Measurements from ENCODE around the gene CREBBP.

The CREBBP gene

GRCh38 chr16:3797904-3798811 is 82.4 kb downstream of the CREBBP start:
- DNase-seq (ENCODE audit: low read depth, low spot score): no peak

DNA sequence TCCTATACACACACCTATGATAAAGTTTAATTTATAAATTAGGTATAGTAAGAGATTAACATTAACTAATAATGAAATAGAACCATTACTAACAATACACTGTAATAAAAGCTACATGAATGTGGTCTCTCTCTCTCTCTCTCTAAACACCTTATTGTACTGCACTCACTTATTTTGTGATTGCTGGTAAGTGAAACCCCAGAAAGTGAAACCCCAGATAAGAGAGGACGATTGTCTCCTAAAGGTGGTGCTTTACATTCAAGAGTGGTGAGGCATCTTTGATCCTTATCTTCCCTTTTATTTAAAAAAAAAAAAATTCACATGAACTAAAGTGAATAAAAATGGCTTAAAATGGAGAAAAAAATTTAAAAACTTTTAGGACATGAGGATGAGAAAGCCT is 83.0 kb downstream of the CREBBP start:
- DNase-seq (ENCODE audit: low read depth, low spot score): no peak

- no peak for DNase-seq (ENCODE audit: low read depth, low spot score)
These were observed 87.3 kb downstream of the CREBBP start for GRCh38 chr16:3793161-3793576.

DNA sequence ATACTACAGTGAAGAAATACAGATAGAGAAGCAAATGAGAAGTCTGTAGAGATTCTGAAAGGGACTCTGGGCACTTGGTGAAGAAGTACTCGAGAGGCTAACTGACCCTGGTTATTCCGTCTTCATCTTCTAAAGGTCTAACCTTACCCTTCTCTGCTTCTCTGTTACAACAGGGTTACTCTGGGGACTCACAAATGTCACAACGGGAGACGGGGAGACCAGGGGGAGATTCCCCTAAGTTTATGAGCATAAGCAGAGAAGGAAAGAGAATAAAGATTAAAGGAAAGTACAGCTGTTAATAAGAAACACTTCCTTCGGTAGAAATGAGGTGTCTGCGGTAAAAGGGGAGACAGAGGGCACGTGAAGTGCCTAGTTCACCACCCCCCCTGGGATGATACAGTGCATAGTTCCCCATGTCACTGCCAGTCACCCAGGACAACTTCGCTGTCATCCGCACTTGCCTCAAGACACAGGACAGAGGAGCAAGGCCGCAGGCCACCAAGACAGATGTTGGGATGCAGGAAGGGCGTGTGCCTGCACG is 88.0 kb downstream of the CREBBP start:
- no peak for DNase-seq (ENCODE audit: low read depth, low spot score)

GRCh38 chr16:3791701-3792100 is 88.8 kb downstream of the CREBBP start:
- no peak for DNase-seq (ENCODE audit: low read depth, low spot score)

DNA sequence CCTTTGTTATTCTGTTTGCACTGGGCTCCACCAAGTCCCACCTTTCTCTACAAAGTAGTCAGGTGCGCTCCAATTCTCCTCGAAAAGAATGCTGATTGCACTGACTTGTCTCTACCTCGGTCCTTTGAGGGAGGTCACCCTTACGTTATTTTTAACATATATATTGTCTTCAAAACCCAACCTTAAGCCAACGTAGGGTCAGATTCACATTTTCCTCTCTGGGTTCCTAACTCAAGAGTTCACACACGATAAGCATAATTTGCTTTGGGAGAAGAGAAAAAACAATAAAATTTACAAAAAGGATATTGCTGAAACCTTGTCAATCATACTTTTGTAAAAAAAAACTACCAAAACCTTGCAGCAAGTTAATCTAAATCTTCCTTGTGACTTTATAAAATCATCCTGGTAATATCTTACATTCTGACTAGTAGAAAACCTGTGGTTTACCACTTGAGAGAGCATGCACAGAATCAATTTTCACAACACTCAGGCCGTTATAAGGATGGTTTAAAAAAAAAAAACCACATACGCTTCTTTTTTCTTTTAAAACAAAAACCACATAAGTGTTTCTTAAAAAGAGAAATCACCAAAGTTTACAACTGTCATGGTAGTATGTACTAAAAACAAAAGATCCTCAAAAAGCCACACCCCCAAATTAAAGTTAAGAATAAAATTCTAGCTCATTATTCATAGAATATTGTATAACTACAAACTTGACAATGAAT is 91.0 kb downstream of the CREBBP start:
- no peak for DNase-seq (ENCODE audit: low read depth, low spot score)

GRCh38 chr16:3788711-3789374 is 91.7 kb downstream of the CREBBP start:
- DNase-seq (ENCODE audit: low read depth, low spot score): no peak

DNA sequence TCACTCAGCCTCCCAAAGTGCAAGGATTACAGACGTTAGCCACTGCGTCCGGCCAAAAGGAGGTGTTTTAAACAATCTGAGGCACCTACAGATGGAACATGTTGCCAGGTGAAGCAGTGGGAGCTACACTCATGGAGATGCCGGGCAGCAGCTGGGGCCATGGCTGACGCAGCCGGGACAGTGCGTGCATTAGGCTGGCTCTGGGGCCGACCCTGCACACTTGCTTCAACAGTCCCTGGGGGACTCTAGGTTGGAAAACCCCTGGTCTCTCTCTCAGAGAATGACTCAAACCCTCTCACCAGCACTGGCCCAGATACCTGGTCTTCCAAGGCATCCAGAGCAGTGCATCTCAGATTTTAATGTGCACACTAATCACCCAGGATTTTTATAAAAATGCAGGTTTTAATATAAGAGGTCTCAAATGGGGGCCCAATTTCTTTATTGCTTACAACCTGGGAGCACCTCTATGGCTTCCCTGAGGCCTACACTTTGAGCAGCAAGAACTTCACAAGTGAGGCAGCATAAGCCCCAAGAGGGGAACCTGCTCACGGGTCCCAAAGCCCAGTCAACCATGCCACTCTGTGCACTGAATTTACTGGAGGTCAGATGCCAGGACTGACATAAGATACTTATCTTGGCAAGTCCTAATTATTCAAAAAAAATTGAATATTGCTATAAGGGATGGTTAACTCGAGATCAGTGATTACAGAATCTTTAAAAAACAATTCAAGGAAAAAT is 92.4 kb downstream of the CREBBP start:
- no peak for DNase-seq (ENCODE audit: low read depth, low spot score)

GRCh38 chr16:3785413-3785812 is 95.1 kb downstream of the CREBBP start:
- no peak for DNase-seq (ENCODE audit: low read depth, low spot score)

GRCh38 chr16:3783516-3783915 is 97.0 kb downstream of the CREBBP start:
- DNase-seq (ENCODE audit: low read depth, low spot score): no peak

GRCh38 chr16:3782566-3782965 is 97.9 kb downstream of the CREBBP start:
- DNase-seq (ENCODE audit: low read depth, low spot score): no peak

- no peak for DNase-seq (ENCODE audit: low read depth, low spot score)
These were observed 99.1 kb downstream of the CREBBP start for GRCh38 chr16:3781421-3781820.

DNA sequence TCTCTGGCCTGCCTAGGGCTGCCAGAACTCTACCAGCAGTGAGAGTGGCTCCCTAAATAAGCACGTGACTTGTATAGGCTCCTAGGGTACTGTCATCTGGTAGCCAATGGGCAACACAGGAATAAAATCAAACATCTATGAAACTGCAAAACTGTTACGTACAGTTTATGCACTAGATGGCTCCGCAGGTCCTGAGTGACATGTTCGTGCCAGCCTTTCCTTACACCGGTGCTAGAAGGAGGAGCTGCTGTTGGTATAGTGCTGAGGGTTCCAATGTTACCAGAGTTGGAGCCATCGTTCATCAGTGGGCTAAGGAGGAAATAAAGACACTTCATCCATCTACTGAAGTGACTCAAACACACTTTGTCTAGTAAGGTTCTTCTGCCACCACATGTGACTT is 99.9 kb downstream of the CREBBP start:
- no peak for DNase-seq (ENCODE audit: low read depth, low spot score)

- no peak for DNase-seq (ENCODE audit: low read depth, low spot score)
These were observed 104.2 kb downstream of the CREBBP start for GRCh38 chr16:3776316-3776715.

DNA sequence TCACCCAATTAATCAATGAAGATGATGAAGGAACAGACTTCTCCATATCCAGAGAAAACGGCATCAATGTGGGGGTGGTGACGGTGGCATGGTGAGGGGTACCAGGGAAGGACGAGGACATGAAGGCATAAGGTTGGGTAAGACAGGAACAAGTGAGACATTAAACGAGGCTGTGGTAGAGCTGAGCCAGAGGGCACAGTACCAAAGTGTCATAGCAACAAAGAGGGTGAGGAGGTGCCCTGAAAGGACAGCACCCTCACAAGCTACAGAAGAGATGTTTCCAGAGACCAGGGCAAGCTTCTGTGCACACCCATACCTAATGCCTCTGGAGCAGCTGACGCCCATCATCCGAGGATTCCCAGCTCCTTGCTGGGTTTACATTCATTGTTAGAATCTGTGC is 105.7 kb downstream of the CREBBP start:
- DNase-seq (ENCODE audit: low read depth, low spot score): no peak

DNA sequence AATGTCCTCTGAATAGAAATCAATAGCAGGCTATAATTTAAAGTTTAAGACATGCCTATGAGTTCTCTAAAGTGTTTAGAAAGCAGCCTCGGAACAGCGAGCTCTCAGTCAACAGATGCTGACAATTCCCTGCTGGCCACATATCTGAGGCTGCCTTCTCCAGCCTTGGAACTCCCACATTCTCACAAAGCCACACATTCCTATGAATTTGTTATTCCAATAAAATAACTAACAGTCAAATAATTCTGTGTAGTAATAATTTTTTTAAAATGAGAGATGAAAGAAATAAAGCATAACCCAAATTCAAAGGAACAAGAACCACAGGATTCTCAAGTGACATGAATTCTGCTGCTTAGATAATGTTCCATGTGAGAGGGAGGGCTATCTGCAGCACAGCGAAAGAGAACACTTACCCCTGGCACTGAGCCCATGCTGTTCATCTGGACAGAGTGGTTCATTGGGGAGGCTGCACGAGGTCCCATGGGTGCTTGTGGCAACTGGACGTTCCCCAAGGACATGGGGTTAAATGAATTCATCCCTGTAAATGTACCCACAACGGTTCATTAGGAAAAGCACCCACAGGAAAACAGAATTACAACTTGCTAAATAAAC is 106.3 kb downstream of the CREBBP start:
- DNase-seq (ENCODE audit: low read depth, low spot score): no peak

- no peak for DNase-seq (ENCODE audit: low read depth, low spot score)
These were observed 106.8 kb downstream of the CREBBP start for GRCh38 chr16:3773663-3774062.

DNA sequence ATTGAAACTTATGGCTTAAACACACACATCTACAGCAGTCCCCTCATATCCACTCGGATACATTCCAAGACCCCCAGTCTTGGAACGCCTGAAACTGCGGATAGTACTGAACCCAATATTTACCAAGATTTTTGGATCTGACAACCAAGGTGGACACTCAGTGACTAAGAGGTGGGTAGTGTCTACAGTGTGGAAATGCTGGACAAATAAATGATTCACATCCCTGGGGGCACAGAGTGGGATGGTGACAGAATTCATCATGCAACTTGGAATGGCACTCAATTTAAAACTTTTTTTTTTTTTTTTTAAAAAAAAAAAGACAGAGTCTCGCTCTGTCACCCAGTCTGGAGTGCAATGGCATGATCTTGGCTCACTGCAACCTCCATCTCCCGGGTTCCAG is 109.0 kb downstream of the CREBBP start:
- DNase-seq (ENCODE audit: low read depth, low spot score): no peak

GRCh38 chr16:3770530-3770929 is 110.0 kb downstream of the CREBBP start:
- no peak for DNase-seq (ENCODE audit: low read depth, low spot score)

- no peak for DNase-seq (ENCODE audit: low read depth, low spot score)
These were observed 110.6 kb downstream of the CREBBP start for GRCh38 chr16:3769942-3770341.

DNA sequence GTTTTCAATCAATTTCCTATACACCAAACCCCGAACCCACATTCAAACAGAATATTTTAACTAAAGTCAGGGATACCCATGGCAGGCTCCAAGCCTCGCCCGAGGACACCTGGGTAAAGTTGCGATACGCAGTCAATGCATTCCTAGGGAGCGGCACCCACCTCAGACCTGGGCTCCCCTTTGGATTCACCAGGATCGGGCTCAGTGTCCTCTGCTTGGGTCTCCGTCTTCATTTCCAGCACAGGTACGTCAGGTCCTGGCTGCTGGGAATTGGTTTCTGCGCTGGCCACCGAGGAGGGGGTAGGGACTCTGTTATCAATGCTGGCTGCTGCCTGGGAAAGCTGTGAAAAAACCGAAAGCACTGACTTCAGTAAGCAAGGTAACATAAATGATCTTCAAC is 111.5 kb downstream of the CREBBP start:
- DNase-seq (ENCODE audit: low read depth, low spot score): no peak
